OCI-LY7 (cell line): Measurements from ENCODE around the gene DEPDC1B. TPM values are rescaled to one million over a fixed set of nuclear protein-coding genes. Genes with fewer than 3 reads are reported as not detected.

Source experiments
- BruUV-seq: library from RNA; stranded (reverse); fragments of 400-500 nt; replicated peaks from 2 replicates; lab custom pipeline; 2021; lab: Mats Ljungman, UMichigan
- CTCF ChIA-PET: fragments of 300-600 bp; sonication (Branson Sonifier 250); formaldehyde crosslinking; loops from one replicate; lab custom pipeline; 2022; ENCODE audit warnings: antibody characterized with exemption; ENCODE audit not compliant: unreplicated experiment; lab: Charles Lee
- POLR2A ChIA-PET: fragments of 300-600 bp; sonication (Branson Sonifier 250); formaldehyde crosslinking; loops from one replicate; lab custom pipeline; 2022; ENCODE audit warnings: antibody characterized with exemption; lab: Charles Lee
- DNase-seq: peaks from one replicate; pipeline ENCODE4 v3.0.0-alpha.2; 2015; ENCODE audit warnings: low spot score
- H2AFZ ChIP-seq: fragments of 200-600 bp; sonication (generic), shearing (Covaris generic); 2 replicates; pipeline ENCODE4 v1.6.1; 2014; ENCODE audit warnings: mild to moderate bottlenecking, antibody characterized with exemption, low read length, moderate library complexity
- H3K27ac ChIP-seq: fragments of 200-600 bp; sonication (generic); 2 replicates; pipeline ENCODE4 v1.5.1; 2014; ENCODE audit warnings: mixed run types, low read depth, mild to moderate bottlenecking, moderate library complexity, low read length, inconsistent platforms; ENCODE audit not compliant: poor library complexity, severe bottlenecking
- H3K36me3 ChIP-seq: fragments of 200-600 bp; sonication (generic); 2 replicates; pipeline ENCODE4 v1.6.1; 2014; ENCODE audit warnings: mild to moderate bottlenecking, antibody characterized with exemption, low read length, moderate library complexity, mixed read lengths; ENCODE audit not compliant: insufficient read depth
- H3K4me1 ChIP-seq: fragments of 200-600 bp; sonication (generic); 2 replicates; pipeline ENCODE4 v1.5.1; 2014; ENCODE audit warnings: mild to moderate bottlenecking, low read length; ENCODE audit not compliant: insufficient read depth, poor library complexity, severe bottlenecking
- H3K4me2 ChIP-seq: fragments of 200-600 bp; sonication (generic); 2 replicates; pipeline ENCODE4 v1.6.1; 2014; ENCODE audit warnings: mild to moderate bottlenecking, low read length
- H3K4me3 ChIP-seq: fragments of 200-600 bp; sonication (generic); 2 replicates; pipeline ENCODE4 v1.5.1; 2014; ENCODE audit warnings: mild to moderate bottlenecking, low read depth, low read length; ENCODE audit not compliant: poor library complexity, severe bottlenecking
- H3K79me2 ChIP-seq: fragments of 200-600 bp; sonication (generic); 2 replicates; pipeline ENCODE4 v1.6.1; 2016; ENCODE audit warnings: low read depth, mild to moderate bottlenecking, low read length, moderate library complexity, mixed read lengths; ENCODE audit not compliant: insufficient read depth
- H3K9me2 ChIP-seq: fragments of 200-600 bp; sonication (generic); 2 replicates; pipeline ENCODE4 v1.6.1; 2016; ENCODE audit warnings: mild to moderate bottlenecking, low read length, mixed read lengths; ENCODE audit not compliant: insufficient read depth
- H3K9me3 ChIP-seq: fragments of 200-600 bp; sonication (generic); 2 replicates; pipeline ENCODE4 v1.6.1; 2014; ENCODE audit warnings: mild to moderate bottlenecking, mixed run types, low read length, mixed read lengths
- H4K20me1 ChIP-seq: fragments of 200-600 bp; sonication (generic); 2 replicates; pipeline ENCODE4 v1.6.1; 2014; ENCODE audit warnings: mild to moderate bottlenecking, antibody characterized with exemption, low read length, moderate library complexity, mixed read lengths; ENCODE audit not compliant: insufficient read depth
- EZH2phosphoT487 ChIP-seq: fragments of 200-600 bp; sonication (generic); IDR thresholded peaks from 2 replicates; pipeline ENCODE4 v1.6.1; 2018; ENCODE audit warnings: low read depth, borderline replicate concordance, mild to moderate bottlenecking, mixed run types, antibody characterized with exemption, low read length, moderate library complexity, mixed read lengths
- intact Hi-C: fragments of 100-400 bp; cut with micrococcal nuclease; formaldehyde crosslinking; loops from one replicate; pipeline ENCODE4 v1.10.0; 2022; ENCODE audit not compliant: unreplicated experiment
- total RNA-seq, 2 experiments: library from RNA; depleted of rRNA in 1 of 2; stranded (reverse); fragments of >200 nt in 1 of 2; shearing (Covaris generic) in 1 of 2; gene quantifications; 2 replicates each; pipeline ENCODE4 v1.2.3, GENCODE V29; 2014 to 2022
- TF ChIP-seq, protein P1 (sequence below): fragments of 200-600 bp; sonication (generic); conservative IDR thresholded peaks from 2 replicates; pipeline ENCODE4 v1.5.1; 2014; ENCODE audit warnings: mild to moderate bottlenecking, antibody characterized with exemption, low read length, moderate library complexity, mixed read lengths

The DEPDC1B gene
- total RNA-seq, 2 experiments from 2014 or later, result 43.7 to 47.6 TPM

DNA sequence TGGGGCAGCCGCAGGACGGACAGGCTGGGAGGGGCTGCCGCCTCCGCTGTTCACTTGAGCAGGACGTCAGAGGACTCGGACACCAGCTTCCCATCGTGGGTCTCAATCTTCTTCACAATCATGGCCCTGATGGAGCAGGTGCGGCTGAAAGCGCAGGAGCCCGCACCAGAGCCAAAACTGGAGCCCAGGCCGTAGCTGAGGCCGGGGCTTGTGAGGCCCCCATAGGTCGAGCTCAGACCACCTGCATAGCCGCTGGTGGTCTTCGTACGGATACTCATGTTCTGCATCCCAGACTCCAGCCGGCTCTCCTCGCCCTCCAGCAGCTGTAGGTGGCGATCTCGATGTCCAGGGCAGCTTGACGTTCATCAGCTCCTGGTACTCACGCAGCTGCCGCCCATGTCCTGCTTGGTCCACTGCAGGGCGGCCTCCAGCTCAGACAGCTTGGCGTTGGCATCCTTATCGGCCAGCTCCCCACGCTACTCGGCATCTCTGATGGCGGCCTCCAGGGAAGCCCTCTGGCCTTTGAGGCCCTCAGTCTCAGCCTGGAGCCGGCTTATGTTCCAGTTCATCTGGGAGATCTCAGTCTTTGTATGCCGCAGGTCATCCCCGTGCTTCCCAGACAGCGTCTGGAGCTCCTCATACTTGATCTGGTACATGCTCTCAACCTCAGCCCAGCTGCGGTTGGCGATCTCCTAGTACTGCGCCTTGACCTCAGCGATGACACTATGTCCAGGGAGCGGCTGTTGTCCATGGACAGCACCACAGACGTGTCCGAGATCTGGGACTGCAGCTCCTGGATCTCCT, 43.7 kb upstream of the DEPDC1B start:
- H2AFZ ChIP-seq, result no peak overlapping the region
- no peak for DNase-seq
- TF ChIP-seq, protein P1, sequence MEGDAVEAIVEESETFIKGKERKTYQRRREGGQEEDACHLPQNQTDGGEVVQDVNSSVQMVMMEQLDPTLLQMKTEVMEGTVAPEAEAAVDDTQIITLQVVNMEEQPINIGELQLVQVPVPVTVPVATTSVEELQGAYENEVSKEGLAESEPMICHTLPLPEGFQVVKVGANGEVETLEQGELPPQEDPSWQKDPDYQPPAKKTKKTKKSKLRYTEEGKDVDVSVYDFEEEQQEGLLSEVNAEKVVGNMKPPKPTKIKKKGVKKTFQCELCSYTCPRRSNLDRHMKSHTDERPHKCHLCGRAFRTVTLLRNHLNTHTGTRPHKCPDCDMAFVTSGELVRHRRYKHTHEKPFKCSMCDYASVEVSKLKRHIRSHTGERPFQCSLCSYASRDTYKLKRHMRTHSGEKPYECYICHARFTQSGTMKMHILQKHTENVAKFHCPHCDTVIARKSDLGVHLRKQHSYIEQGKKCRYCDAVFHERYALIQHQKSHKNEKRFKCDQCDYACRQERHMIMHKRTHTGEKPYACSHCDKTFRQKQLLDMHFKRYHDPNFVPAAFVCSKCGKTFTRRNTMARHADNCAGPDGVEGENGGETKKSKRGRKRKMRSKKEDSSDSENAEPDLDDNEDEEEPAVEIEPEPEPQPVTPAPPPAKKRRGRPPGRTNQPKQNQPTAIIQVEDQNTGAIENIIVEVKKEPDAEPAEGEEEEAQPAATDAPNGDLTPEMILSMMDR, result no peak
- TF ChIP-seq EZH2phosphoT487, result no peak
- H3K9me3 ChIP-seq, result no peaks in the 10 kb centered on the region
- ChIA-PET POLR2A (interaction anchor here (0.6 kb wide), 1 partner anchor 796 kb away, joined by 3 read pairs; no protein-coding TSS in a partner anchor), CTCF (no interaction called here)
- no peaks in the 10 kb centered on the region for H3K36me3 ChIP-seq
- intact Hi-C loops, result no loop called here
- no peak overlapping the region for H3K4me3 ChIP-seq
- H3K9me2 ChIP-seq, result no peaks in the 10 kb centered on the region
- no TSS peak for BruUV-seq
- no peaks in the 10 kb centered on the region for H3K79me2 ChIP-seq
- H3K27ac ChIP-seq, result no peak overlapping the region
- H3K4me2 ChIP-seq, result no peak overlapping the region
- no peaks in the 10 kb centered on the region for H4K20me1 ChIP-seq
- H3K4me1 ChIP-seq, result no peaks in the 10 kb centered on the region

DNA sequence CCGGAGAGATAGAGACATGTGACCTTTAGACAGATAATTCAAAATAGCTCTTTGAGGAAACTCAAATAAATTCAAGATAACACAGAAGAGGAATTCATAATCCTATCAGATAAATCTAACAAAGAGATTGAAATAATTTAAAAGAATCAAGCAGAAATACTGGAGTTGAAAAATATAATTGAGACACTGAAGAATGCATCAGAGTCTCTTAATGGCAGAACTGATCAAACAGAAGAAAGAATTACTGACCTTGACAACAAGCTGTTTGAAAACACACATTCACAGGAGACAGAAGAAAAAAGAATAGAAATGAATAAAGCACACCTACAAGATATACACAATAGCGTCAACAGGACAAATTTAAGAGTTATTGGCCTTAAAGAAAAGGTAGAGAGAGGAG, 40.4 kb upstream of the DEPDC1B start:
- POLR2A ChIA-PET, result interaction anchor here (0.6 kb wide), 1 partner anchor 10 kb away, joined by 3 read pairs; no protein-coding TSS in a partner anchor

More for the DNA sequence above, 40.4 kb upstream of the DEPDC1B start:
- Histone ChIP-seq H3K4me1 (no peaks in the 10 kb centered on the region), H3K27ac (no peak overlapping the region), H3K4me3 (no peak overlapping the region), H3K4me2 (no peak overlapping the region), H2AFZ (no peak overlapping the region), H3K9me3 (no peaks in the 10 kb centered on the region), H4K20me1 (no peaks in the 10 kb centered on the region), H3K9me2 (no peaks in the 10 kb centered on the region), H3K36me3 (no peaks in the 10 kb centered on the region), H3K79me2 (no peaks in the 10 kb centered on the region)
- DNase-seq, result no peak
- TF ChIP-seq, protein P1, result no peak
- no peak for TF ChIP-seq EZH2phosphoT487
- intact Hi-C loops, result no loop called here
- CTCF ChIA-PET, result interaction anchor here (0.6 kb wide), 1 partner anchor 971 kb away, joined by 3 read pairs; no protein-coding TSS in a partner anchor
- BruUV-seq, result no TSS peak
